Measurements from ENCODE around the gene SLF2. TPM values are rescaled to one million over a fixed set of nuclear protein-coding genes. Genes with fewer than 3 reads are reported as not detected.

Gene SLF2
- total RNA-seq, 4 donors from 2014 or later = 22.1 to 32.4 (median 25.6) TPM

DNA sequence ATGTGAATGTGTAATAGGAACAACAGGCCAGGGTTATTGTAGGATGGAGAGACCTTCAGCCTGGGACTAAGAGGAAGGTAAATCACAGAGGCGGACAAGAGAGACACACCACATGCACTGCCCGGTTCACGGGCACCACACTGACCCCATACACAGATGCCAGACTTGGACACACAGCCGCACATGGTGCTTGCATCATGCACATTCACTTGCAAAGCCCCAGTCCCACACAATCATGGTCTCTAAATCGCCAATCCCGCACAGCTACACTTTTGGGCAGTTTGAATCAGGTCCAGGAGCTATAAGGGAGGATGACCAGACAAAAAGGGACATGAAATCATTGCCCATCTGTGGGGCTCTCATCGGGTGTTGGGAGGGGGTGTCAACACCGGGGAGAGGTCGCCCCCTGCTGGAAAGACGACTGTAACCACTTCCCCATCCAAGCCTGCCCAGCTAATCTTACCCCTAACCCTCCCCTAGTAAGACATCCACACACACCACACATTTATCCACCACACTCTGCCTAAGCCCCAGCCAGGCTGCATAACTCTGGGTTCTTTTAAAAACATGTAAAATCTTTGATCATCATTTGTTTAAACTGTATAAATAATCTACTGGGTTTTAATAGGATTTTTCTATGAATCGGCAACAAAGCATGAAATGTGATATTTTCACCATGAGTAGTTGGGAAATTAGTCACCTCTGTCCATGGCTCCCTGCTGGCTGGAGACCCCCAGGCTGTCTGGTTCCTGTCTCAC is 40.5 kb upstream of the SLF2 start:
- no peaks in the 10 kb centered on the region for H3K4me1 ChIP-seq
- WGBS, 2 donors (ENCODE audit: low coverage in 1 of 2) = 27 to 62% methylated on average over 6 to 10 of the region's 11 CpGs
- peaks cover 80% of the 10 kb centered on the region for H3K27me3 ChIP-seq
- no peak for ATAC-seq
- no peak overlapping the region for H3K4me3 ChIP-seq
- no peak for TF ChIP-seq EP300 (IDR thresholded peaks at IDR 0.05)
- peak in 2 of 4 experiments; percentile 20 to 39 for TF ChIP-seq CTCF (IDR thresholded peaks at IDR 0.05)
- TF ChIP-seq POLR2A (IDR thresholded peaks at IDR 0.05) = no peak
- H3K27ac ChIP-seq = no peak overlapping the region
- no peaks in the 10 kb centered on the region for H3K36me3 ChIP-seq
- no peaks in the 10 kb centered on the region for H3K9me3 ChIP-seq

- Histone ChIP-seq H3K36me3 (no peaks in the 10 kb centered on the region), H3K27me3 (peaks cover 78% of the 10 kb centered on the region), H3K4me1 (no peaks in the 10 kb centered on the region), H3K4me3 (no peak overlapping the region), H3K27ac (no peak overlapping the region), H3K9me3 (no peaks in the 10 kb centered on the region)
- TF ChIP-seq POLR2A (IDR thresholded peaks at IDR 0.05) = no peak
- TF ChIP-seq CTCF (IDR thresholded peaks at IDR 0.05) = no peak
- TF ChIP-seq POLR2AphosphoS5 (IDR thresholded peaks at IDR 0.05) = no peak
- no peak for TF ChIP-seq EP300 (IDR thresholded peaks at IDR 0.05)
- WGBS, 2 donors (ENCODE audit: low coverage in 1 of 2) = 57% methylated on average over 4 of the region's 7 CpGs
- ATAC-seq = no peak
Measured at GRCh38 chr10:100873146-100873826, 39.5 kb upstream of the SLF2 start.

DNA sequence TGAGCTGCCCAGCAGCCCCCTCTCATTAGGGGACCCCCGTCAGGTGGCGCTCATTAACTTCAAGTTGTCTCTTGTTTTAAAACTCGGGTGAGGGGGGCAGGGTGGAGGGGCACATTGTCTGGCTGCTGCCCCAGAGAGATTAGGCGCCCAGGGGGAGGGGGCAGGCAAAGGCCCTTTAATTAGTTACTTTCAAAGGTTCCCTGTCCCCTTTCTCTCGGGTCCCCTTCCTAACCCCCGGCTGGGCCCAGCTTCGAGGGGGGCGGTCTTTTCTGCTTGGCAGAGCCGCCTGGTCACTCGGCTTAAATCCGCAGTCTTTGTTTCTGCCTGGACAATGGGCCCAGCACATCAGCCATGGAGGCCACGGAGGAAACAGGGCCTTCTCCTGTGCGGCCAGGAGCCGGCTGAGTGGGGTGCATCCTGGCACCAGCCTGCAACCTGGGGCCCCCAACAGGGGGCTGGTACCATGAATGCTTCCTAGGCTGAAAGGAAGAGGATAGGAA is 38.9 kb upstream of the SLF2 start:
- H3K4me1 ChIP-seq = no peaks in the 10 kb centered on the region
- H3K9me3 ChIP-seq = no peaks in the 10 kb centered on the region
- H3K36me3 ChIP-seq = no peaks in the 10 kb centered on the region
- WGBS, 2 donors (ENCODE audit: low coverage in 1 of 2) = 89% methylated on average over 5 of the region's 14 CpGs; no CpG with 5 or more reads in 1 of the 2 donors
- no peak overlapping the region for H3K27ac ChIP-seq
- H3K4me3 ChIP-seq = no peak overlapping the region
- TF ChIP-seq CTCF (IDR thresholded peaks at IDR 0.05) = no peak
- TF ChIP-seq POLR2A (IDR thresholded peaks at IDR 0.05) = no peak
- no peak for TF ChIP-seq POLR2AphosphoS5 (IDR thresholded peaks at IDR 0.05)
- no peak for TF ChIP-seq EP300 (IDR thresholded peaks at IDR 0.05)
- peaks cover 78% of the 10 kb centered on the region for H3K27me3 ChIP-seq
- no peak for ATAC-seq

DNA sequence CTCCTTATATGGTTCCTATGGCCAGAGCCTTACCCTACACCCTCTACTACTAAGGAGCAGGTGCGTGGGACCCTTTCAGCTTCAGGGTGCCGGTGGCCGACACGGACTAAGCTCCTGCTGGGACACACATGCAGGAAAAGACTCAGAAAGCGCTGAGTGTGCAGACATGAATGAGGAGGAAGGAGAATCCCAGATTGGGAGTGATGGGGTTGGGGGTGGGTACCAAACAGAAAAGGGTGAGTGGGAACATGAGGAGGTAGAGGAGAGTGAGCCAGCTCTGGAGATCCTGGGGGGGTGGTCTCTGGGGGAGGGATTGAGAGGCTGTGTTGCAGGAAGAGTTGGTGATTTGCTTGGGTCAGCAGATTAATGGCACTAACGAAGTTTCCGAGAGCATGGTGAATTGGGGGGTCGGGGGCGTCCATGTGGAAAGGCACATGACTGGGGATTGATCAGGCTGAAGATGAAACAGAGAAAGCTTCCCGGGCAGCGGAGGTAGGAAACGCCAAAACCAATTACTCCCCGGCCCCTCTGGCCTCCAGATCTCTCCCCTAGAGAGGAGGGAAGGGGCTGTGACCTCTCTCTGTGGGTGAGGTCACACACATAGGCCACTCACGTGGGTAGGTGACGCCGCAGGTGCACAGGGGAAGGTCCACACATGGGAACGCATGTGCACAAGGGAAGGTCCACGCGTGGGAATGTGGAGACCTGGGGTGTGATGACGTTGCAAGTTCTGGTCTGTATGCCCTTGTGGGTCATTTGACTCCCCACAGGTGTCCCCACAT is 37.9 kb upstream of the SLF2 start:
- Histone ChIP-seq H3K27ac (no peak overlapping the region), H3K4me3 (no peak overlapping the region), H3K27me3 (peaks cover 76% of the 10 kb centered on the region), H3K36me3 (no peaks in the 10 kb centered on the region), H3K9me3 (no peaks in the 10 kb centered on the region), H3K4me1 (no peaks in the 10 kb centered on the region)
- TF ChIP-seq POLR2AphosphoS5 (IDR thresholded peaks at IDR 0.05) (no peak), EP300 (IDR thresholded peaks at IDR 0.05) (no peak), CTCF (IDR thresholded peaks at IDR 0.05) (no peak)
- no peak for ATAC-seq
- 62 to 67% methylated on average over 5 to 13 of the region's 20 CpGs for WGBS, 2 donors (ENCODE audit: low coverage in 1 of 2)
